PC-9 (cell line): Measurements from ENCODE around the gene BAIAP2. TPM values are rescaled to one million over a fixed set of nuclear protein-coding genes. Genes with fewer than 3 reads are reported as not detected.
"Not testable (repeated sequence)": the region's sequence is repeated elsewhere in the genome, so short reads cannot be mapped to it uniquely, and the experiment has no call there.

ENCODE experiments used
- BruUV-seq: library from RNA; stranded (reverse); fragments of 400-500 nt; replicated peaks from 2 replicates; lab custom pipeline; 2021; lab: Mats Ljungman, UMichigan
- CTCF ChIA-PET: fragments of 300-600 bp; sonication (Branson Sonifier 250); formaldehyde crosslinking; loops from one replicate; lab custom pipeline; 2022; ENCODE audit warnings: antibody characterized with exemption; lab: Charles Lee
- POLR2A ChIA-PET: fragments of 300-600 bp; sonication (Branson Sonifier 250); formaldehyde crosslinking; loops from one replicate; lab custom pipeline; 2022; ENCODE audit warnings: antibody characterized with exemption; ENCODE audit not compliant: unreplicated experiment; lab: Charles Lee
- DNase-seq, 2 experiments: peaks; one replicate each; pipeline versions ENCODE4 v3.0.0 to v3.0.0-alpha.2; 2015 to 2022; ENCODE audit warnings: mixed read lengths in 1 of 2
- H2AFZ ChIP-seq: fragments of 200-600 bp; sonication (generic); 2 replicates; pipeline ENCODE4 v1.8.1; 2017; ENCODE audit warnings: antibody characterized with exemption
- H3F3A ChIP-seq: fragments of 200-600 bp; sonication (generic); 2 replicates; pipeline ENCODE4 v1.8.1; 2017; ENCODE audit warnings: antibody characterized with exemption, mild to moderate bottlenecking, low read depth; ENCODE audit not compliant: insufficient read depth
- H3K27ac ChIP-seq: fragments of 200-600 bp; sonication (generic); 2 replicates; pipeline ENCODE4 v1.6.1; 2016; ENCODE audit warnings: mixed run types
- H3K27me3 ChIP-seq: fragments of 200-600 bp; sonication (generic); 2 replicates; pipeline ENCODE4 v1.6.1; 2016; ENCODE audit warnings: low read depth, mixed run types; ENCODE audit not compliant: insufficient read depth
- H3K36me3 ChIP-seq: fragments of 200-600 bp; sonication (generic); 2 replicates; pipeline ENCODE4 v1.6.1; 2016; ENCODE audit warnings: low read depth, mixed run types
- H3K4me1 ChIP-seq: fragments of 200-600 bp; sonication (generic); replicated peaks from 2 replicates; pipeline ENCODE4 v1.6.1; 2016; ENCODE audit warnings: mixed run types; ENCODE audit not compliant: insufficient read depth
- H3K4me2 ChIP-seq: fragments of 200-600 bp; sonication (generic); 2 replicates; pipeline ENCODE4 v1.6.1; 2017; ENCODE audit warnings: mixed run types
- H3K4me3 ChIP-seq: fragments of 200-600 bp; sonication (generic); 2 replicates; pipeline ENCODE4 v1.6.1; 2016; ENCODE audit warnings: mixed run types
- H3K79me2 ChIP-seq: fragments of 200-600 bp; sonication (generic); 2 replicates; pipeline ENCODE4 v1.6.1; 2017; ENCODE audit warnings: low read depth, mixed run types
- H3K9me2 ChIP-seq: fragments of 200-600 bp; sonication (generic); 2 replicates; pipeline ENCODE4 v1.8.1; 2017; ENCODE audit warnings: mild to moderate bottlenecking; ENCODE audit not compliant: insufficient read depth
- H3K9me3 ChIP-seq: fragments of 200-600 bp; sonication (generic); 2 replicates; pipeline ENCODE4 v1.8.1; 2016; ENCODE audit warnings: low read depth; ENCODE audit not compliant: insufficient read depth
- H4K20me1 ChIP-seq: fragments of 200-600 bp; sonication (generic); 2 replicates; pipeline ENCODE4 v1.8.1; 2017; ENCODE audit not compliant: insufficient read depth
- EZH2 ChIP-seq: fragments of 200-600 bp; sonication (generic); IDR thresholded peaks from 2 replicates; pipeline ENCODE4 v1.8.0; 2017; ENCODE audit warnings: antibody characterized with exemption, low read depth
- intact Hi-C: fragments of 100-400 bp; cut with micrococcal nuclease; formaldehyde crosslinking; loops from one replicate; pipeline ENCODE4 v1.10.0; 2022; ENCODE audit not compliant: unreplicated experiment
- total RNA-seq: library from RNA; stranded (reverse); gene quantifications from 2 replicates; pipeline ENCODE4 v1.2.3, GENCODE V29; 2021
- TF ChIP-seq, protein P1 (sequence below): fragments of 200-600 bp; sonication (generic); conservative IDR thresholded peaks from 2 replicates; pipeline ENCODE4 v1.6.1; 2017; ENCODE audit warnings: mixed run types, antibody characterized with exemption, mild to moderate bottlenecking, moderate library complexity

BAIAP2 gene
- total RNA-seq, 1 experiment from 2014 or later: 125 TPM

DNA sequence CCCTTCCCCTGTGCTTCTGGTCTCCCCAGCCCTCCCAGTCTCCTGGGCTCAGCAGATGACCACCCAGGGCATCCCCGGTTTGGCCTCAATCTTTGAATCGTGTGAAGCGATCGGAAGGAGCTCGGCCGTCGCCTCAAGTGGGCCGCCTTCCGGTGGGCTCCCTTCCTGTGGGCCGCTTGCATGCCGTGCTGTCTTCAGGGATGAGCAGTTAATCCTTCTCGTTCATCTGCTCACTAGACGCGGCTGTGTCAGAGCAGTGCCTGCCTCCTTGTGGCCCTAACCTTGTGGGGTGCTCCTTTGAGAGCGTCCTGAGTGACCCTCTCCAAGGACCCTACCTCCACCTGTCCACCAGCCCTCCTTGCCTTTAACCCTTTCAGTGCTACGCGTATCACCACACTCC is 40.4 kb downstream of the BAIAP2 start:
- Histone ChIP-seq H3K9me3 (no peaks in the 10 kb centered on the region), H4K20me1 (no peaks in the 10 kb centered on the region), H3K27me3 (no peaks in the 10 kb centered on the region), H3K9me2 (no peaks in the 10 kb centered on the region), H3K79me2 (no peaks in the 10 kb centered on the region), H3K4me3 (no peak overlapping the region), H3K4me1 (no peaks in the 10 kb centered on the region), H3F3A (no peaks in the 10 kb centered on the region), H3K36me3 (no peaks in the 10 kb centered on the region), H3K4me2 (no peak overlapping the region), H2AFZ (no peak overlapping the region), H3K27ac (no peak overlapping the region)
- DNase-seq: no peak
- intact Hi-C loops: no loop called here
- BruUV-seq: no TSS peak
- TF ChIP-seq, protein P1, sequence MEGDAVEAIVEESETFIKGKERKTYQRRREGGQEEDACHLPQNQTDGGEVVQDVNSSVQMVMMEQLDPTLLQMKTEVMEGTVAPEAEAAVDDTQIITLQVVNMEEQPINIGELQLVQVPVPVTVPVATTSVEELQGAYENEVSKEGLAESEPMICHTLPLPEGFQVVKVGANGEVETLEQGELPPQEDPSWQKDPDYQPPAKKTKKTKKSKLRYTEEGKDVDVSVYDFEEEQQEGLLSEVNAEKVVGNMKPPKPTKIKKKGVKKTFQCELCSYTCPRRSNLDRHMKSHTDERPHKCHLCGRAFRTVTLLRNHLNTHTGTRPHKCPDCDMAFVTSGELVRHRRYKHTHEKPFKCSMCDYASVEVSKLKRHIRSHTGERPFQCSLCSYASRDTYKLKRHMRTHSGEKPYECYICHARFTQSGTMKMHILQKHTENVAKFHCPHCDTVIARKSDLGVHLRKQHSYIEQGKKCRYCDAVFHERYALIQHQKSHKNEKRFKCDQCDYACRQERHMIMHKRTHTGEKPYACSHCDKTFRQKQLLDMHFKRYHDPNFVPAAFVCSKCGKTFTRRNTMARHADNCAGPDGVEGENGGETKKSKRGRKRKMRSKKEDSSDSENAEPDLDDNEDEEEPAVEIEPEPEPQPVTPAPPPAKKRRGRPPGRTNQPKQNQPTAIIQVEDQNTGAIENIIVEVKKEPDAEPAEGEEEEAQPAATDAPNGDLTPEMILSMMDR: no peak
- no peak for TF ChIP-seq EZH2
- ChIA-PET CTCF (no interaction called here), POLR2A (no interaction called here)

GRCh38 chr17:81076141-81076679 is 41.3 kb downstream of the BAIAP2 start:
- DNase-seq: no peak
- no peaks in the 10 kb centered on the region for H3K4me1 ChIP-seq
- no peaks in the 10 kb centered on the region for H3F3A ChIP-seq
- H3K9me3 ChIP-seq: no peaks in the 10 kb centered on the region
- no peaks in the 10 kb centered on the region for H4K20me1 ChIP-seq
- BruUV-seq: no TSS peak
- H3K27ac ChIP-seq: no peak overlapping the region
- no peaks in the 10 kb centered on the region for H3K9me2 ChIP-seq
- H3K4me2 ChIP-seq: no peak overlapping the region
- no peak overlapping the region for H2AFZ ChIP-seq
- no peaks in the 10 kb centered on the region for H3K36me3 ChIP-seq
- intact Hi-C loops: no loop called here
- H3K27me3 ChIP-seq: no peaks in the 10 kb centered on the region
- POLR2A ChIA-PET: interaction anchor here (0.7 kb wide), 1 partner anchor 43 kb away, joined by 3 read pairs; no protein-coding TSS in a partner anchor
- H3K79me2 ChIP-seq: no peaks in the 10 kb centered on the region
- CTCF ChIA-PET: no interaction called here
- TF ChIP-seq, protein P1: no peak
- no peak overlapping the region for H3K4me3 ChIP-seq

GRCh38 chr17:81078026-81078913 is 43.3 kb downstream of the BAIAP2 start:
- H3K4me2 ChIP-seq, H3F3A ChIP-seq, H3K27ac ChIP-seq, CTCF ChIA-PET, H4K20me1 ChIP-seq, BruUV-seq, H3K27me3 ChIP-seq, H3K79me2 ChIP-seq, H2AFZ ChIP-seq, H3K9me2 ChIP-seq, DNase-seq, H3K4me3 ChIP-seq, H3K36me3 ChIP-seq, POLR2A ChIA-PET, H3K4me1 ChIP-seq, intact Hi-C loops, H3K9me3 ChIP-seq: not testable (repeated sequence)
